Measurements from ENCODE around the gene PRR16. TPM values are rescaled to one million over a fixed set of nuclear protein-coding genes. Genes with fewer than 3 reads are reported as not detected.
A peak's percentile ranks its signal among the peaks of the same experiment; 100 is the strongest.

Gene PRR16
- total RNA-seq, 1 experiment from 2014 or later: 0.42 TPM

DNA sequence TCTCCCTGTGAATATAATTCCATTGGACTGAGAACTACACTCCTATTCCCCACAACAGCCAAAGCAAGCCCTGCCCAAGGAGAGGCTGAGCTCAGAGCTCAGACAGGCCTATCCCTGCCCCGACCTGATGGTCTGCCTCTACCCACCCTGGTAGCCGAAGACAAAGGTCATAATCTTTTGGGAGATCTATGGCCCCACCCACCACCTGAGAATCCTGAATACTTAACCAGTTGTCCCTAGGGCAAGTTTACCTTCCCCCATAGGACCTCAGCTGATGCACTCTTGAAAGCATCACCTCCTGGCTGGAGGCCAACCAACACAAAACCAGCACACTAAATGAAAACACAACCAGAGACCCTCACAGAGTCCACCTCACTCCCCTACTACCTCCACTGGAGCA lies 167.5 kb downstream of the PRR16 start:
- ChIA-PET POLR2A (no interaction called here), CTCF (no interaction called here)
- Mint-ChIP-seq H3K4me3 (no peak overlapping the region), H3K4me1 (peaks cover 15% of the 10 kb centered on the region), H3K27me3 (ENCODE audit: low read depth) (no peaks in the 10 kb centered on the region), H3K36me3 (no peaks in the 10 kb centered on the region), H3K9me3 (0 out of 2 replicates have a peak, but pooled peaks cover 6% of the 10 kb centered on the region), H3K27ac (no peak overlapping the region)
- ATAC-seq (peak; percentile 34; the same call in 1 of the 2 replicates), DNase-seq (ENCODE audit: low spot score) (no peak)
- TF ChIP-seq FOXP1 (CRISPR knock-in tag; IDR thresholded peaks at IDR 0.05; ENCODE audit: borderline replicate concordance): no peak

DNA sequence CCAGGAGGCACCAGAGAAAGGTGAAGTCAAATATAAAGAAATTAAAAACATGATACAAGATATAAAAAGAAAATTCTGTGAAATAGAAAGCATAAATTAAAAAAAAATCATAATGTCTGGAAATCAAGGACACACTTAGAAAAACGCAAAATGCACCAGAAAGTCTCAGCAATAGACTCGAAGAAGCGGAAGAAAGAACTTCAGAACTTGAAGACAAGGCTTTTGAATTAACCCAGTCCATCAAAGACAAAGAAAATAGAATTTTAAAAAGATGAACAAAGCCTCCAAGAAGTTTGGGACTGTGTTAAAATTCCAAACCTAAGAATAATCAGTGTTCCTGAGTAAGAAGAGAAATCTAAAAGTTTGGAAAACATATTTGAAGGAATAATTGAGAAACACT lies 168.3 kb downstream of the PRR16 start:
- Mint-ChIP-seq H3K4me3 (no peak overlapping the region), H3K4me1 (peaks cover 15% of the 10 kb centered on the region), H3K9me3 (0 out of 2 replicates have a peak, but pooled peaks cover 11% of the 10 kb centered on the region), H3K36me3 (no peaks in the 10 kb centered on the region), H3K27ac (no peak overlapping the region), H3K27me3 (ENCODE audit: low read depth) (no peaks in the 10 kb centered on the region)
- DNase-seq (ENCODE audit: low spot score) (no peak), ATAC-seq (no peak)
- ChIA-PET POLR2A (no interaction called here), CTCF (no interaction called here)
- TF ChIP-seq ZBTB21 (CRISPR knock-in tag; IDR thresholded peaks at IDR 0.05; ENCODE audit: borderline replicate concordance) (no peak), NR2C2 (CRISPR knock-in tag; IDR thresholded peaks at IDR 0.05) (no peak), NFYB (CRISPR knock-in tag; conservative IDR thresholded peaks at IDR 0.05; ENCODE audit: low read depth) (no peak), E2F1 (CRISPR knock-in tag; IDR thresholded peaks at IDR 0.05) (no peak), FOXJ3 (CRISPR knock-in tag; IDR thresholded peaks at IDR 0.05; ENCODE audit: borderline replicate concordance) (no peak), AFF4 (CRISPR knock-in tag; IDR thresholded peaks at IDR 0.05; ENCODE audit: borderline replicate concordance) (no peak), GABPB1 (CRISPR knock-in tag; IDR thresholded peaks at IDR 0.05) (no peak), RELA (CRISPR knock-in tag; IDR thresholded peaks at IDR 0.05; ENCODE audit: borderline replicate concordance) (no peak)
- TF ChIP-seq, protein P1, sequence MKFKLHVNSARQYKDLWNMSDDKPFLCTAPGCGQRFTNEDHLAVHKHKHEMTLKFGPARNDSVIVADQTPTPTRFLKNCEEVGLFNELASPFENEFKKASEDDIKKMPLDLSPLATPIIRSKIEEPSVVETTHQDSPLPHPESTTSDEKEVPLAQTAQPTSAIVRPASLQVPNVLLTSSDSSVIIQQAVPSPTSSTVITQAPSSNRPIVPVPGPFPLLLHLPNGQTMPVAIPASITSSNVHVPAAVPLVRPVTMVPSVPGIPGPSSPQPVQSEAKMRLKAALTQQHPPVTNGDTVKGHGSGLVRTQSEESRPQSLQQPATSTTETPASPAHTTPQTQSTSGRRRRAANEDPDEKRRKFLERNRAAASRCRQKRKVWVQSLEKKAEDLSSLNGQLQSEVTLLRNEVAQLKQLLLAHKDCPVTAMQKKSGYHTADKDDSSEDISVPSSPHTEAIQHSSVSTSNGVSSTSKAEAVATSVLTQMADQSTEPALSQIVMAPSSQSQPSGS (CRISPR knock-in tag; IDR thresholded peaks at IDR 0.05; ENCODE audit: borderline replicate concordance, low read depth): no peak

- DNase-seq (ENCODE audit: low spot score) (no peak), ATAC-seq (no peak)
- CTCF ChIA-PET: no interaction called here
- Mint-ChIP-seq H3K27ac (no peak overlapping the region), H3K4me1 (0 out of 2 replicates have a peak, but pooled peaks cover under 1% of the 10 kb centered on the region), H3K9me3 (0 out of 2 replicates have a peak, but pooled peaks cover 6% of the 10 kb centered on the region), H3K4me3 (no peak overlapping the region), H3K36me3 (no peaks in the 10 kb centered on the region), H3K27me3 (ENCODE audit: low read depth) (no peaks in the 10 kb centered on the region)
- TF ChIP-seq ZBTB21 (CRISPR knock-in tag; IDR thresholded peaks at IDR 0.05; ENCODE audit: borderline replicate concordance): no peak
- no peak for TF ChIP-seq ZSCAN18 (CRISPR knock-in tag; IDR thresholded peaks at IDR 0.05)
- no peak for TF ChIP-seq ZNF416 (CRISPR knock-in tag; IDR thresholded peaks at IDR 0.05)
- no peak for TF ChIP-seq FOXJ3 (CRISPR knock-in tag; IDR thresholded peaks at IDR 0.05; ENCODE audit: borderline replicate concordance)
- TF ChIP-seq SP1 (CRISPR knock-in tag; conservative IDR thresholded peaks at IDR 0.05): no peak
- TF ChIP-seq ELF4 (CRISPR knock-in tag; IDR thresholded peaks at IDR 0.05; ENCODE audit: low read depth): no peak
- POLR2A ChIA-PET: no interaction called here
Measured at GRCh38 chr5:120638449-120638848, 174.3 kb downstream of the PRR16 start.

All from WTC11 (cell line).